ENCODE results near the gene HYAL1.

- TF ChIP-seq EP300 (IDR thresholded peaks at IDR 0.05) (no peak), POLR2A (IDR thresholded peaks at IDR 0.05) (no peak)
Measured at GRCh38 chr3:50350213-50350526, 46.8 kb upstream of the HYAL1 start.

All from tibial nerve (tissue), 3 donors.